HepG2 (cell line): Measurements from ENCODE around the gene UNC13D. TPM values are rescaled to one million over a fixed set of nuclear protein-coding genes. Genes with fewer than 3 reads are reported as not detected.

Experiments used
- ARHGAP35 ChIP-seq: sonication (generic); formaldehyde crosslinking; IDR thresholded peaks from 2 replicates; pipeline ENCODE4 v1.9.0; 2022; ENCODE audit warnings: mild to moderate bottlenecking, inconsistent platforms, moderate library complexity, missing genetic modification reagents, borderline replicate concordance
- CC2D1A ChIP-seq: sonication (generic); formaldehyde crosslinking; IDR thresholded peaks from 2 replicates; pipeline ENCODE4 v1.8.1; 2023; ENCODE audit warnings: mild to moderate bottlenecking, missing genetic modification reagents
- CEBPB ChIP-seq: IDR thresholded peaks from 2 replicates; pipeline ENCODE4 v1.6.1; 2011; ENCODE audit warnings: low read depth, low read length, improper control_type of control experiment, borderline replicate concordance
- EED ChIP-seq: sonication (generic); formaldehyde crosslinking; IDR thresholded peaks from 2 replicates; pipeline ENCODE4 v1.5.0; 2020; ENCODE audit warnings: mild to moderate bottlenecking, missing genetic modification reagents
- HNF4G ChIP-seq, 2 experiments: sonication (generic) in 1 of 2; formaldehyde crosslinking in 1 of 2; IDR thresholded peaks; 2 replicates each; pipeline versions ENCODE4 v1.4.0 to v1.6.1; 2011 to 2020; ENCODE audit warnings: borderline replicate concordance in 2 of 2, low read depth in 2 of 2, mild to moderate bottlenecking in 2 of 2, low read length in 1 of 2, missing genetic modification reagents in 1 of 2, moderate library complexity in 1 of 2
- PHF20 ChIP-seq: sonication (generic); formaldehyde crosslinking; IDR thresholded peaks from 2 replicates; pipeline ENCODE4 v1.5.0; 2020; ENCODE audit warnings: mild to moderate bottlenecking, missing genetic modification reagents
- RFX1 ChIP-seq: fragments of 450-650 bp; IDR thresholded peaks from 2 replicates; pipeline ENCODE4 v1.6.1; 2017
- SMYD3 ChIP-seq: sonication (generic); formaldehyde crosslinking; IDR thresholded peaks from 2 replicates; pipeline ENCODE4 v1.8.1; 2023; ENCODE audit warnings: mild to moderate bottlenecking, missing genetic modification reagents
- ZC3H4 ChIP-seq: sonication (generic); formaldehyde crosslinking; IDR thresholded peaks from 2 replicates; pipeline ENCODE4 v1.4.0; 2020; ENCODE audit warnings: missing genetic modification reagents, borderline replicate concordance
- ZFP90 ChIP-seq: sonication (generic); formaldehyde crosslinking; IDR thresholded peaks from 2 replicates; pipeline ENCODE4 v1.8.0; 2022; ENCODE audit warnings: missing genetic modification reagents, mild to moderate bottlenecking, inconsistent platforms, borderline replicate concordance
- ZNF10 ChIP-seq: sonication (generic); formaldehyde crosslinking; IDR thresholded peaks from 2 replicates; pipeline ENCODE4 v1.4.0; 2020; ENCODE audit warnings: mild to moderate bottlenecking, low read depth, missing genetic modification reagents, borderline replicate concordance
- ZNF317 ChIP-seq: sonication (generic); formaldehyde crosslinking; IDR thresholded peaks from 2 replicates; pipeline ENCODE4 v1.5.0; 2020; ENCODE audit warnings: mild to moderate bottlenecking, missing genetic modification reagents
- ZNF331 ChIP-seq: sonication (generic); formaldehyde crosslinking; IDR thresholded peaks from 2 replicates; pipeline ENCODE4 v1.4.0; 2020; ENCODE audit warnings: missing genetic modification reagents
- ZNF605 ChIP-seq: sonication (generic); formaldehyde crosslinking; IDR thresholded peaks from 2 replicates; pipeline ENCODE4 v1.8.0; 2022; ENCODE audit warnings: mild to moderate bottlenecking, missing genetic modification reagents
- ZNF816 ChIP-seq: sonication (generic); formaldehyde crosslinking; IDR thresholded peaks from 2 replicates; pipeline ENCODE4 v1.8.0; 2022; ENCODE audit warnings: missing genetic modification reagents, mild to moderate bottlenecking, borderline replicate concordance
- ZNF891 ChIP-seq: sonication (generic); formaldehyde crosslinking; IDR thresholded peaks from 2 replicates; pipeline ENCODE4 v1.5.0; 2020; ENCODE audit warnings: mild to moderate bottlenecking, missing genetic modification reagents
- polyA plus RNA-seq, 8 experiments: library from polyadenylated mRNA; depleted of rRNA in 3 of 8; stranded (reverse) in 7 of 8; unstranded in 1 of 8; fragments of >200 nt; fragmentation: Illumina TruSeq in 4 of 8; extraction: Trizol in 4 of 8; gene quantifications; 2 replicates each; pipeline versions ENCODE4 v1.2.1 to v1.2.3, GENCODE V29; 2011 to 2016; ENCODE audit warnings: low read depth in 4 of 8, missing spikeins in 1 of 8, mixed read lengths in 1 of 8; ENCODE audit not compliant: insufficient read depth in 1 of 8
- total RNA-seq, 5 experiments: library from RNA; depleted of rRNA; stranded (reverse); fragments of >200 nt; fragmentation: Illumina TruSeq; extraction: Trizol; gene quantifications; 2 replicates each; pipeline ENCODE4 v1.2.3, GENCODE V29; 2016; ENCODE audit warnings: low read depth in 1 of 5
- TF ChIP-seq, protein P1 (sequence below): sonication (generic); formaldehyde crosslinking; IDR thresholded peaks from 2 replicates; pipeline ENCODE4 v1.9.0; 2021; ENCODE audit warnings: mild to moderate bottlenecking, missing genetic modification reagents
- TF ChIP-seq, protein P2 (sequence below): sonication (generic); formaldehyde crosslinking; IDR thresholded peaks from 2 replicates; pipeline ENCODE4 v1.8.1; 2022; ENCODE audit warnings: low read depth, mild to moderate bottlenecking, missing genetic modification reagents
- TF ChIP-seq, protein P3 (sequence below): sonication (generic); formaldehyde crosslinking; conservative IDR thresholded peaks from 2 replicates; pipeline ENCODE4 v1.8.0; 2022; ENCODE audit warnings: low read depth, missing genetic modification reagents

The UNC13D gene
- total and polyA plus RNA-seq, 2 of the 13 experiments (the other 11 are each of a cell fraction or from before 2014, with no cell fraction given) = 29.7 to 42.7 TPM

DNA sequence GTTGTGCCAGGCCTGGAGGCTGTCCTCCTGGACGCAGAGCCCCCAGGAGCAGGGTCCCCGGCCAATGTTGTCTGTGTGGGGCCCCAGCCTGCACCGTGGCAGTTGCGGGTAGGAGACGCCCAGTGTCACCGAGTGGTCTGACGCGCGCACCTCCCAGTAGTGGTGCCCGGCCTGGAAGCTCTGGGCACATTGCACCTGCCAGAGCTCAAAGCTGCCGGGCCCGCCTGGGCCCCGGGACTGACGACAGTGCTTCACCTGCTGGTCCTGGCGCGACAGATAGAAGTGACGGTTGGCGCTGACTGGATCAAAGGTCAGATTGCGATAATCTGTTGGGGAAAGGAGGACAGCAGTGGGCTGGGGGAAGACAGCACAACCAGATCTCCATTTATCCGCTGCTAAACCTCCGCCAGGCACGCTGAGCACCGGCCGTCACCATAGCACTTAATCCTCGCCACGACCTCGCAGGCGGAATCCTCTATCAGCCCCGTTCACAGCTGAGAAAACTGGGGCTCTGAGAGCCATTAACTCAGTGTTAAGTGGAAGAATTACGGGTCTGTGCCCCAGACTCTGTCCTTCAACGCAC is 46.9 kb upstream of the UNC13D start (continued):
- TF ChIP-seq, protein P1, sequence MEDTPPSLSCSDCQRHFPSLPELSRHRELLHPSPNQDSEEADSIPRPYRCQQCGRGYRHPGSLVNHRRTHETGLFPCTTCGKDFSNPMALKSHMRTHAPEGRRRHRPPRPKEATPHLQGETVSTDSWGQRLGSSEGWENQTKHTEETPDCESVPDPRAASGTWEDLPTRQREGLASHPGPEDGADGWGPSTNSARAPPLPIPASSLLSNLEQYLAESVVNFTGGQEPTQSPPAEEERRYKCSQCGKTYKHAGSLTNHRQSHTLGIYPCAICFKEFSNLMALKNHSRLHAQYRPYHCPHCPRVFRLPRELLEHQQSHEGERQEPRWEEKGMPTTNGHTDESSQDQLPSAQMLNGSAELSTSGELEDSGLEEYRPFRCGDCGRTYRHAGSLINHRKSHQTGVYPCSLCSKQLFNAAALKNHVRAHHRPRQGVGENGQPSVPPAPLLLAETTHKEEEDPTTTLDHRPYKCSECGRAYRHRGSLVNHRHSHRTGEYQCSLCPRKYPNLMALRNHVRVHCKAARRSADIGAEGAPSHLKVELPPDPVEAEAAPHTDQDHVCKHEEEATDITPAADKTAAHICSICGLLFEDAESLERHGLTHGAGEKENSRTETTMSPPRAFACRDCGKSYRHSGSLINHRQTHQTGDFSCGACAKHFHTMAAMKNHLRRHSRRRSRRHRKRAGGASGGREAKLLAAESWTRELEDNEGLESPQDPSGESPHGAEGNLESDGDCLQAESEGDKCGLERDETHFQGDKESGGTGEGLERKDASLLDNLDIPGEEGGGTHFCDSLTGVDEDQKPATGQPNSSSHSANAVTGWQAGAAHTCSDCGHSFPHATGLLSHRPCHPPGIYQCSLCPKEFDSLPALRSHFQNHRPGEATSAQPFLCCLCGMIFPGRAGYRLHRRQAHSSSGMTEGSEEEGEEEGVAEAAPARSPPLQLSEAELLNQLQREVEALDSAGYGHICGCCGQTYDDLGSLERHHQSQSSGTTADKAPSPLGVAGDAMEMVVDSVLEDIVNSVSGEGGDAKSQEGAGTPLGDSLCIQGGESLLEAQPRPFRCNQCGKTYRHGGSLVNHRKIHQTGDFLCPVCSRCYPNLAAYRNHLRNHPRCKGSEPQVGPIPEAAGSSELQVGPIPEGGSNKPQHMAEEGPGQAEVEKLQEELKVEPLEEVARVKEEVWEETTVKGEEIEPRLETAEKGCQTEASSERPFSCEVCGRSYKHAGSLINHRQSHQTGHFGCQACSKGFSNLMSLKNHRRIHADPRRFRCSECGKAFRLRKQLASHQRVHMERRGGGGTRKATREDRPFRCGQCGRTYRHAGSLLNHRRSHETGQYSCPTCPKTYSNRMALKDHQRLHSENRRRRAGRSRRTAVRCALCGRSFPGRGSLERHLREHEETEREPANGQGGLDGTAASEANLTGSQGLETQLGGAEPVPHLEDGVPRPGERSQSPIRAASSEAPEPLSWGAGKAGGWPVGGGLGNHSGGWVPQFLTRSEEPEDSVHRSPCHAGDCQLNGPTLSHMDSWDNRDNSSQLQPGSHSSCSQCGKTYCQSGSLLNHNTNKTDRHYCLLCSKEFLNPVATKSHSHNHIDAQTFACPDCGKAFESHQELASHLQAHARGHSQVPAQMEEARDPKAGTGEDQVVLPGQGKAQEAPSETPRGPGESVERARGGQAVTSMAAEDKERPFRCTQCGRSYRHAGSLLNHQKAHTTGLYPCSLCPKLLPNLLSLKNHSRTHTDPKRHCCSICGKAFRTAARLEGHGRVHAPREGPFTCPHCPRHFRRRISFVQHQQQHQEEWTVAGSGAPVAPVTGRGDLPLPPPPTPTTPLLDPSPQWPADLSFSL (CRISPR knock-in tag) = no peak
- TF ChIP-seq ZNF891 (CRISPR knock-in tag) (peak; percentile 18; the same call in 1 of the 2 replicates), ZNF10 (CRISPR knock-in tag) (no peak), ZFP90 (CRISPR knock-in tag) (no peak), ZNF331 (CRISPR knock-in tag) (no peak), CEBPB (peak; percentile 62; the same call in 1 of the 2 replicates), RFX1 (no peak), ZNF317 (CRISPR knock-in tag) (peak; percentile 97), CC2D1A (CRISPR knock-in tag) (0 out of 2 replicates have a peak, but pooled peaks have one; percentile 32), SMYD3 (CRISPR knock-in tag) (no peak), ZNF816 (CRISPR knock-in tag) (0 out of 2 replicates have a peak, but pooled peaks have one; percentile 82), PHF20 (no peak), ZC3H4 (CRISPR knock-in tag) (no peak), EED (CRISPR knock-in tag) (peak; percentile 92; the same call in 1 of the 2 replicates), ZNF605 (CRISPR knock-in tag) (no peak), ARHGAP35 (CRISPR knock-in tag) (no peak), HNF4G (IDR thresholded peaks at IDR 0.05; ENCODE audit: borderline replicate concordance, low read depth, low read length) (peak; percentile 78; the same call in 1 of the 2 replicates), HNF4G (CRISPR knock-in tag; IDR thresholded peaks at IDR 0.05; ENCODE audit: borderline replicate concordance, low read depth) (no peak)
- TF ChIP-seq, protein P2, sequence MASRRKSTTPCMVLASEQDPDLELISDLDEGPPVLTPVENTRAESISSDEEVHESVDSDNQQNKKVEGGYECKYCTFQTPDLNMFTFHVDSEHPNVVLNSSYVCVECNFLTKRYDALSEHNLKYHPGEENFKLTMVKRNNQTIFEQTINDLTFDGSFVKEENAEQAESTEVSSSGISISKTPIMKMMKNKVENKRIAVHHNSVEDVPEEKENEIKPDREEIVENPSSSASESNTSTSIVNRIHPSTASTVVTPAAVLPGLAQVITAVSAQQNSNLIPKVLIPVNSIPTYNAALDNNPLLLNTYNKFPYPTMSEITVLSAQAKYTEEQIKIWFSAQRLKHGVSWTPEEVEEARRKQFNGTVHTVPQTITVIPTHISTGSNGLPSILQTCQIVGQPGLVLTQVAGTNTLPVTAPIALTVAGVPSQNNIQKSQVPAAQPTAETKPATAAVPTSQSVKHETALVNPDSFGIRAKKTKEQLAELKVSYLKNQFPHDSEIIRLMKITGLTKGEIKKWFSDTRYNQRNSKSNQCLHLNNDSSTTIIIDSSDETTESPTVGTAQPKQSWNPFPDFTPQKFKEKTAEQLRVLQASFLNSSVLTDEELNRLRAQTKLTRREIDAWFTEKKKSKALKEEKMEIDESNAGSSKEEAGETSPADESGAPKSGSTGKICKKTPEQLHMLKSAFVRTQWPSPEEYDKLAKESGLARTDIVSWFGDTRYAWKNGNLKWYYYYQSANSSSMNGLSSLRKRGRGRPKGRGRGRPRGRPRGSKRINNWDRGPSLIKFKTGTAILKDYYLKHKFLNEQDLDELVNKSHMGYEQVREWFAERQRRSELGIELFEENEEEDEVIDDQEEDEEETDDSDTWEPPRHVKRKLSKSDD = peak; percentile 76; the same call in 1 of the 2 replicates
- TF ChIP-seq, protein P3, sequence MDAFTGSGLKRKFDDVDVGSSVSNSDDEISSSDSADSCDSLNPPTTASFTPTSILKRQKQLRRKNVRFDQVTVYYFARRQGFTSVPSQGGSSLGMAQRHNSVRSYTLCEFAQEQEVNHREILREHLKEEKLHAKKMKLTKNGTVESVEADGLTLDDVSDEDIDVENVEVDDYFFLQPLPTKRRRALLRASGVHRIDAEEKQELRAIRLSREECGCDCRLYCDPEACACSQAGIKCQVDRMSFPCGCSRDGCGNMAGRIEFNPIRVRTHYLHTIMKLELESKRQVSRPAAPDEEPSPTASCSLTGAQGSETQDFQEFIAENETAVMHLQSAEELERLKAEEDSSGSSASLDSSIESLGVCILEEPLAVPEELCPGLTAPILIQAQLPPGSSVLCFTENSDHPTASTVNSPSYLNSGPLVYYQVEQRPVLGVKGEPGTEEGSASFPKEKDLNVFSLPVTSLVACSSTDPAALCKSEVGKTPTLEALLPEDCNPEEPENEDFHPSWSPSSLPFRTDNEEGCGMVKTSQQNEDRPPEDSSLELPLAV (CRISPR knock-in tag) = 0 out of 2 replicates have a peak, but pooled peaks have one; percentile 35
